ENCODE results near the gene IL31RA.

The IL31RA gene

DNA sequence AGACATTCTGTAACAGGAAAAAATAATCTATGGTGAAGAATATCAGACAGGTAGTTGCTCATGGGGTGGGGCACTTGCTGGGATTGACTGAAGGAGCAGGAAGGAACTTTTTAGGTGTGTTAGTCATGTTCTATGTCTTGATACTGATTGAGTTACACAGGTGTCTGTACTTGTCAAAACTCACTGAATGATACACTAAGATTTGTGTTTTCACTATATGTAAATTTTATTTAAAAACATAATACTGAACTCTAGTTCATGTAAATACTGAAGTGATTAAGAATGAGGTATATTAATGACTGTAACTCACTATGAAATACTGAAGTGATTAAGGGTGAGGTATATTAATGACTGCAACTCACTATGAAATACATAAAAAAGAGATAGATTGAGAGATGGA lies 115.1 kb downstream of the IL31RA start:
- no peaks in the 10 kb centered on the region for H3K36me3 ChIP-seq (ENCODE audit: control insufficient read depth, insufficient read depth, low read length)
- no peaks in the 10 kb centered on the region for H3K4me1 ChIP-seq (ENCODE audit: control insufficient read depth, insufficient read depth, low read length)
- no peaks in the 10 kb centered on the region for H3K27me3 ChIP-seq (ENCODE audit: control insufficient read depth, insufficient read depth, low read length, poor library complexity, severe bottlenecking)
- H3K9me3 ChIP-seq (ENCODE audit: control insufficient read depth, low read length) = no peaks in the 10 kb centered on the region
- H3K4me3 ChIP-seq (ENCODE audit: insufficient read depth, low read depth, low read length) = no peak overlapping the region
- no peak overlapping the region for H3K27ac ChIP-seq (ENCODE audit: insufficient read depth, low read depth, low read length, poor library complexity, severe bottlenecking)

DNA sequence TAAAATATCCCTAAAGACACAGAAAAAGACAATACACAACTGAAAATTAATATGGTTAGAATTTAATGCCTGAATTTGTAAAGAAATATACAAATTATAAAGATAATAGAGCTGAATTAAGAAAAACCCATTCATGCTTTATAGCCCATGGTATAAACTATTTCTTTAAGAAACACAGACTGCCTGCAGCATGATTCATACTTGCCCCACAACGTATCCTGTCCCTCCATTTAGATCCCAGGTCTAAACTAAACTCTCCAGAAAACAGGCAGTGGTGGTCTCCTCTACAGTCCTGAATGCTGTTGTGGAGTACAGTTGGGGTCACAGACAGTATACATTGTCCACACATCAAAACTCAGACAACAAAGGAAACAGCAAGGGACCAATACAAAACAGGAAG lies 118.8 kb downstream of the IL31RA start:
- Histone ChIP-seq H3K9me3 (ENCODE audit: control insufficient read depth, low read length) (no peaks in the 10 kb centered on the region), H3K4me1 (ENCODE audit: control insufficient read depth, insufficient read depth, low read length) (no peaks in the 10 kb centered on the region), H3K36me3 (ENCODE audit: control insufficient read depth, insufficient read depth, low read length) (peaks cover 4% of the 10 kb centered on the region), H3K27ac (ENCODE audit: insufficient read depth, low read depth, low read length, poor library complexity, severe bottlenecking) (no peak overlapping the region), H3K4me3 (ENCODE audit: insufficient read depth, low read depth, low read length) (no peak overlapping the region), H3K27me3 (ENCODE audit: control insufficient read depth, insufficient read depth, low read length, poor library complexity, severe bottlenecking) (no peaks in the 10 kb centered on the region)
- 89 to 90% methylated on average over 1 of the region's 1 CpG for WGBS, 2 experiments
